Mesenchymal stem cell (in vitro differentiated cells and primary cell): Measurements from ENCODE around the gene DISC1.

Source experiments
- DNase-seq: peaks from one replicate; pipeline ENCODE4 v3.0.0-alpha.2; 2013
- H2AFZ ChIP-seq: one replicate; pipeline ENCODE4 v1.6.1; 2013; ENCODE audit warnings: low read depth, mild to moderate bottlenecking, control low read depth, inconsistent platforms, low read length, moderate library complexity
- H2AK5ac ChIP-seq: 2 replicates; pipeline ENCODE4 v1.6.1; 2013; ENCODE audit warnings: low read length, moderate library complexity, mild to moderate bottlenecking, inconsistent platforms; ENCODE audit not compliant: severe bottlenecking
- H2BK120ac ChIP-seq: one replicate; pipeline ENCODE4 v1.6.1; 2013; ENCODE audit warnings: low read depth, mild to moderate bottlenecking, inconsistent platforms, low read length, moderate library complexity
- H2BK12ac ChIP-seq, 2 experiments: one replicate each; pipeline ENCODE4 v1.6.1; 2013; ENCODE audit warnings: inconsistent platforms in 2 of 2, low read length in 2 of 2, mild to moderate bottlenecking in 2 of 2, moderate library complexity in 2 of 2, control low read depth in 1 of 2
- H2BK15ac ChIP-seq: one replicate; pipeline ENCODE4 v1.6.1; 2013; ENCODE audit warnings: mild to moderate bottlenecking, low read depth, inconsistent platforms; ENCODE audit not compliant: poor library complexity, severe bottlenecking
- H2BK5ac ChIP-seq: 2 replicates; pipeline ENCODE4 v1.6.1; 2013; ENCODE audit warnings: low read depth, mild to moderate bottlenecking, low read length, control low read depth, inconsistent platforms; ENCODE audit not compliant: poor library complexity, severe bottlenecking
- H3K14ac ChIP-seq, 2 experiments: one replicate each; pipeline ENCODE4 v1.6.1; 2013; ENCODE audit warnings: inconsistent platforms in 2 of 2, low read length in 2 of 2, control low read depth in 1 of 2, mild to moderate bottlenecking in 1 of 2, moderate library complexity in 1 of 2
- H3K18ac ChIP-seq, 2 experiments: one replicate each; pipeline ENCODE4 v1.6.1; 2013; ENCODE audit warnings: inconsistent platforms in 2 of 2, low read length in 2 of 2, control low read depth in 1 of 2, low read depth in 1 of 2, mild to moderate bottlenecking in 1 of 2
- H3K23ac ChIP-seq, 2 experiments: one replicate each; pipeline ENCODE4 v1.6.1; 2013; ENCODE audit warnings: inconsistent platforms in 2 of 2, low read length in 2 of 2, mild to moderate bottlenecking in 2 of 2, moderate library complexity in 2 of 2, control low read depth in 1 of 2
- H3K27ac ChIP-seq: 2 replicates; pipeline ENCODE4 v1.5.1; 2013; ENCODE audit warnings: mild to moderate bottlenecking, moderate library complexity, low read length, control low read depth, inconsistent platforms; ENCODE audit not compliant: poor library complexity, severe bottlenecking
- H3K27me3 ChIP-seq, 2 experiments: 2 replicates each; pipeline versions ENCODE4 v1.6.1 to v1.7.0; 2013; ENCODE audit warnings: low read length in 2 of 2, mild to moderate bottlenecking in 2 of 2, moderate library complexity in 2 of 2, control low read depth in 1 of 2, inconsistent platforms in 1 of 2; ENCODE audit not compliant: control insufficient read depth in 1 of 2, insufficient read depth in 1 of 2
- H3K36me3 ChIP-seq, 2 experiments: 2 replicates each; pipeline versions ENCODE4 v1.6.1 to v1.7.0; 2013; ENCODE audit warnings: low read length in 2 of 2, control low read depth in 1 of 2, inconsistent platforms in 1 of 2, low read depth in 1 of 2, mild to moderate bottlenecking in 1 of 2; ENCODE audit not compliant: insufficient read depth in 2 of 2, control insufficient read depth in 1 of 2
- H3K4ac ChIP-seq, 2 experiments: one replicate each; pipeline ENCODE4 v1.6.1; 2013; ENCODE audit warnings: inconsistent platforms in 2 of 2, low read length in 2 of 2, mild to moderate bottlenecking in 2 of 2, moderate library complexity in 2 of 2, control low read depth in 1 of 2, low read depth in 1 of 2
- H3K4me1 ChIP-seq: 2 replicates; pipeline ENCODE4 v1.6.1; 2013; ENCODE audit warnings: low read depth, low read length, control low read depth; ENCODE audit not compliant: control insufficient read depth, insufficient read depth
- H3K4me2 ChIP-seq: 2 replicates; pipeline ENCODE4 v1.6.1; 2013; ENCODE audit warnings: low read length, mild to moderate bottlenecking, inconsistent platforms; ENCODE audit not compliant: poor library complexity, severe bottlenecking
- H3K4me3 ChIP-seq, 2 experiments: 2 replicates each; pipeline versions ENCODE4 v1.5.1 to v1.7.0; 2013; ENCODE audit warnings: low read length in 2 of 2, mild to moderate bottlenecking in 2 of 2, control low read depth in 1 of 2, low read depth in 1 of 2; ENCODE audit not compliant: insufficient read depth in 1 of 2
- H3K79me1 ChIP-seq: replicated peaks from 2 replicates; pipeline ENCODE4 v1.6.1; 2013; ENCODE audit warnings: mild to moderate bottlenecking, control low read depth, low read length, inconsistent platforms; ENCODE audit not compliant: poor library complexity, severe bottlenecking
- H3K9ac ChIP-seq: 2 replicates; pipeline ENCODE4 v1.7.0; 2013; ENCODE audit warnings: mild to moderate bottlenecking, low read length, moderate library complexity
- H3K9me3 ChIP-seq: 2 replicates; pipeline ENCODE4 v1.7.0; 2013; ENCODE audit warnings: mild to moderate bottlenecking, low read length; ENCODE audit not compliant: control insufficient read depth
- H4K8ac ChIP-seq: one replicate; pipeline ENCODE4 v1.6.1; 2013; ENCODE audit warnings: inconsistent platforms, mild to moderate bottlenecking, low read length, moderate library complexity
- H4K91ac ChIP-seq: one replicate; pipeline ENCODE4 v1.6.1; 2013; ENCODE audit warnings: mild to moderate bottlenecking, low read length, inconsistent platforms
- WGBS: methylation state at CpG from one replicate; pipeline ENCODE4 v1.1.7; 2013; ENCODE audit warnings: mixed read lengths; 5-methylcytosine and 5-hydroxymethylcytosine counted together

Gene DISC1

GRCh38 chr1:232062967-232063366, 436.4 kb downstream of the DISC1 start:
- 95% methylated on average over 2 of the region's 3 CpGs for WGBS
- H3K9me3 ChIP-seq = no peaks in the 10 kb centered on the region
- no peak overlapping the region for H2BK120ac ChIP-seq
- no peak overlapping the region for H4K91ac ChIP-seq
- H3K4ac ChIP-seq = no peak overlapping the region
- H3K18ac ChIP-seq = no peak overlapping the region
- no peak overlapping the region for H4K8ac ChIP-seq
- H2BK15ac ChIP-seq = no peak overlapping the region
- no peaks in the 10 kb centered on the region for H3K27me3 ChIP-seq
- H3K14ac ChIP-seq = no peak overlapping the region
- no peak overlapping the region for H3K23ac ChIP-seq
- H2BK12ac ChIP-seq = no peak overlapping the region
- H2AFZ ChIP-seq = no peak overlapping the region
- no peaks in the 10 kb centered on the region for H3K79me1 ChIP-seq
- DNase-seq = no peak
- no peak overlapping the region for H2AK5ac ChIP-seq
- no peak overlapping the region for H3K4me3 ChIP-seq
- H3K36me3 ChIP-seq = no peaks in the 10 kb centered on the region
- no peak overlapping the region for H3K4me2 ChIP-seq
- H3K9ac ChIP-seq = no peak overlapping the region
- no peaks in the 10 kb centered on the region for H3K4me1 ChIP-seq
- H2BK5ac ChIP-seq = no peak overlapping the region
- no peak overlapping the region for H3K27ac ChIP-seq

GRCh38 chr1:232066521-232066920, 439.9 kb downstream of the DISC1 start:
- Histone ChIP-seq H2BK15ac (no peak overlapping the region), H4K91ac (no peak overlapping the region), H3K4ac (no peak overlapping the region), H2AK5ac (no peak overlapping the region), H4K8ac (no peak overlapping the region), H2BK120ac (no peak overlapping the region), H3K36me3 (no peaks in the 10 kb centered on the region), H3K18ac (no peak overlapping the region), H3K79me1 (no peaks in the 10 kb centered on the region), H2BK5ac (no peak overlapping the region), H3K9me3 (no peaks in the 10 kb centered on the region), H3K23ac (no peak overlapping the region), H3K4me1 (no peaks in the 10 kb centered on the region), H2AFZ (no peak overlapping the region), H3K27ac (no peak overlapping the region), H2BK12ac (no peak overlapping the region), H3K27me3 (no peaks in the 10 kb centered on the region), H3K4me2 (no peak overlapping the region), H3K4me3 (no peak overlapping the region), H3K14ac (no peak overlapping the region), H3K9ac (no peak overlapping the region)
- WGBS = 93% methylated on average over 3 of the region's 3 CpGs
- DNase-seq = no peak

- Histone ChIP-seq H3K14ac (no peak overlapping the region), H4K91ac (no peak overlapping the region), H3K4ac (no peak overlapping the region), H4K8ac (no peak overlapping the region), H3K4me1 (no peaks in the 10 kb centered on the region), H3K23ac (no peak overlapping the region), H2AK5ac (no peak overlapping the region), H3K79me1 (no peaks in the 10 kb centered on the region), H3K36me3 (no peaks in the 10 kb centered on the region), H3K27ac (no peak overlapping the region), H2BK15ac (no peak overlapping the region), H3K4me2 (no peak overlapping the region), H2BK5ac (no peak overlapping the region), H2AFZ (no peak overlapping the region), H3K18ac (no peak overlapping the region), H2BK12ac (no peak overlapping the region), H3K9me3 (peaks cover 6% of the 10 kb centered on the region), H2BK120ac (no peak overlapping the region), H3K4me3 (no peak overlapping the region), H3K9ac (no peak overlapping the region), H3K27me3 (no peaks in the 10 kb centered on the region)
- WGBS = 100% methylated on average over 1 of the region's 1 CpG
- no peak for DNase-seq
Measured at GRCh38 chr1:232074265-232074664, 447.7 kb downstream of the DISC1 start.

GRCh38 chr1:232077809-232078208, 451.2 kb downstream of the DISC1 start:
- Histone ChIP-seq H3K27me3 (no peaks in the 10 kb centered on the region), H2BK120ac (no peak overlapping the region), H2BK5ac (no peak overlapping the region), H2BK12ac (no peak overlapping the region), H3K14ac (no peak overlapping the region), H3K4ac (no peak overlapping the region), H3K9me3 (peaks cover 6% of the 10 kb centered on the region), H2AK5ac (no peak overlapping the region), H3K4me2 (no peak overlapping the region), H2BK15ac (no peak overlapping the region), H3K27ac (no peak overlapping the region), H3K79me1 (no peaks in the 10 kb centered on the region), H4K91ac (no peak overlapping the region), H3K23ac (no peak overlapping the region), H4K8ac (no peak overlapping the region), H3K36me3 (no peaks in the 10 kb centered on the region), H2AFZ (no peak overlapping the region), H3K4me3 (no peak overlapping the region), H3K18ac (no peak overlapping the region), H3K4me1 (no peaks in the 10 kb centered on the region), H3K9ac (no peak overlapping the region)
- WGBS = no CpG with 5 or more reads among the region's 1 CpG
- DNase-seq = no peak
